ENCODE data around the gene BACH2. TPM values are rescaled to one million over a fixed set of nuclear protein-coding genes. Genes with fewer than 3 reads are reported as not detected.

Gene BACH2
- total and polyA plus RNA-seq, 10 of the 15 experiments (the other 5 are each of a cell fraction or from before 2014, with no cell fraction given) = 0.03 to 0.28 (median 0.04) TPM; not detected in 3

- TF ChIP-seq, protein P1, sequence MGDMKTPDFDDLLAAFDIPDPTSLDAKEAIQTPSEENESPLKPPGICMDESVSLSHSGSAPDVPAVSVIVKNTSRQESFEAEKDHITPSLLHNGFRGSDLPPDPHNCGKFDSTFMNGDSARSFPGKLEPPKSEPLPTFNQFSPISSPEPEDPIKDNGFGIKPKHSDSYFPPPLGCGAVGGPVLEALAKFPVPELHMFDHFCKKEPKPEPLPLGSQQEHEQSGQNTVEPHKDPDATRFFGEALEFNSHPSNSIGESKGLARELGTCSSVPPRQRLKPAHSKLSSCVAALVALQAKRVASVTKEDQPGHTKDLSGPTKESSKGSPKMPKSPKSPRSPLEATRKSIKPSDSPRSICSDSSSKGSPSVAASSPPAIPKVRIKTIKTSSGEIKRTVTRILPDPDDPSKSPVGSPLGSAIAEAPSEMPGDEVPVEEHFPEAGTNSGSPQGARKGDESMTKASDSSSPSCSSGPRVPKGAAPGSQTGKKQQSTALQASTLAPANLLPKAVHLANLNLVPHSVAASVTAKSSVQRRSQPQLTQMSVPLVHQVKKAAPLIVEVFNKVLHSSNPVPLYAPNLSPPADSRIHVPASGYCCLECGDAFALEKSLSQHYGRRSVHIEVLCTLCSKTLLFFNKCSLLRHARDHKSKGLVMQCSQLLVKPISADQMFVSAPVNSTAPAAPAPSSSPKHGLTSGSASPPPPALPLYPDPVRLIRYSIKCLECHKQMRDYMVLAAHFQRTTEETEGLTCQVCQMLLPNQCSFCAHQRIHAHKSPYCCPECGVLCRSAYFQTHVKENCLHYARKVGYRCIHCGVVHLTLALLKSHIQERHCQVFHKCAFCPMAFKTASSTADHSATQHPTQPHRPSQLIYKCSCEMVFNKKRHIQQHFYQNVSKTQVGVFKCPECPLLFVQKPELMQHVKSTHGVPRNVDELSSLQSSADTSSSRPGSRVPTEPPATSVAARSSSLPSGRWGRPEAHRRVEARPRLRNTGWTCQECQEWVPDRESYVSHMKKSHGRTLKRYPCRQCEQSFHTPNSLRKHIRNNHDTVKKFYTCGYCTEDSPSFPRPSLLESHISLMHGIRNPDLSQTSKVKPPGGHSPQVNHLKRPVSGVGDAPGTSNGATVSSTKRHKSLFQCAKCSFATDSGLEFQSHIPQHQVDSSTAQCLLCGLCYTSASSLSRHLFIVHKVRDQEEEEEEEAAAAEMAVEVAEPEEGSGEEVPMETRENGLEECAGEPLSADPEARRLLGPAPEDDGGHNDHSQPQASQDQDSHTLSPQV (IDR thresholded peaks at IDR 0.05) = no peak
- no peak for TF ChIP-seq GATAD2B (conservative IDR thresholded peaks at IDR 0.05; ENCODE audit: low read depth)
- peak; percentile 98 for TF ChIP-seq RUNX3 (IDR thresholded peaks at IDR 0.05; ENCODE audit: low read length)
- 0 out of 2 replicates have a peak, but pooled peaks have one; percentile 44 for TF ChIP-seq TCF12 (IDR thresholded peaks at IDR 0.05; ENCODE audit: low read depth, low read length)
- no peak for TF ChIP-seq KAT2A (conservative IDR thresholded peaks at IDR 0.05; ENCODE audit: control insufficient read depth, low read depth, low read length)
- TF ChIP-seq RFX5 (IDR thresholded peaks at IDR 0.05; ENCODE audit: low read depth, low read length) = no peak
- TF ChIP-seq, protein P2, sequence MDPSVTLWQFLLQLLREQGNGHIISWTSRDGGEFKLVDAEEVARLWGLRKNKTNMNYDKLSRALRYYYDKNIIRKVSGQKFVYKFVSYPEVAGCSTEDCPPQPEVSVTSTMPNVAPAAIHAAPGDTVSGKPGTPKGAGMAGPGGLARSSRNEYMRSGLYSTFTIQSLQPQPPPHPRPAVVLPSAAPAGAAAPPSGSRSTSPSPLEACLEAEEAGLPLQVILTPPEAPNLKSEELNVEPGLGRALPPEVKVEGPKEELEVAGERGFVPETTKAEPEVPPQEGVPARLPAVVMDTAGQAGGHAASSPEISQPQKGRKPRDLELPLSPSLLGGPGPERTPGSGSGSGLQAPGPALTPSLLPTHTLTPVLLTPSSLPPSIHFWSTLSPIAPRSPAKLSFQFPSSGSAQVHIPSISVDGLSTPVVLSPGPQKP (IDR thresholded peaks at IDR 0.05; ENCODE audit: low read depth, low read length) = no peak
- TF ChIP-seq MXI1 (IDR thresholded peaks at IDR 0.05; ENCODE audit: low read depth, low read length) = 0 out of 2 replicates have a peak, but pooled peaks have one; percentile 25
- TF ChIP-seq, protein P3, sequence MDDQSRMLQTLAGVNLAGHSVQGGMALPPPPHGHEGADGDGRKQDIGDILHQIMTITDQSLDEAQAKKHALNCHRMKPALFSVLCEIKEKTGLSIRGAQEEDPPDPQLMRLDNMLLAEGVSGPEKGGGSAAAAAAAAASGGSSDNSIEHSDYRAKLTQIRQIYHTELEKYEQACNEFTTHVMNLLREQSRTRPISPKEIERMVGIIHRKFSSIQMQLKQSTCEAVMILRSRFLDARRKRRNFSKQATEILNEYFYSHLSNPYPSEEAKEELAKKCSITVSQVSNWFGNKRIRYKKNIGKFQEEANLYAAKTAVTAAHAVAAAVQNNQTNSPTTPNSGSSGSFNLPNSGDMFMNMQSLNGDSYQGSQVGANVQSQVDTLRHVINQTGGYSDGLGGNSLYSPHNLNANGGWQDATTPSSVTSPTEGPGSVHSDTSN (IDR thresholded peaks at IDR 0.05; ENCODE audit: insufficient replicate concordance, low read depth, low read length) = no peak
- peak; percentile 85; the same call in 1 of the 2 replicates for TF ChIP-seq NFIC (IDR thresholded peaks at IDR 0.05; ENCODE audit: low read depth, low read length)
- TF ChIP-seq HCFC1 (IDR thresholded peaks at IDR 0.05; ENCODE audit: low read length) = no peak
- TF ChIP-seq BRCA1 (IDR thresholded peaks at IDR 0.05; ENCODE audit: low read depth, low read length) = no peak
- peak; percentile 28; the same call in 1 of the 2 replicates for TF ChIP-seq IKZF1 (conservative IDR thresholded peaks at IDR 0.05)
- TF ChIP-seq NFYB (IDR thresholded peaks at IDR 0.05; ENCODE audit: insufficient read depth, low read depth, low read length) = no peak
- peak; percentile 83 for TF ChIP-seq FOXM1 (IDR thresholded peaks at IDR 0.05; ENCODE audit: low read depth, low read length)
- peak; percentile 94 for TF ChIP-seq PAX5 (IDR thresholded peaks at IDR 0.05; ENCODE audit: borderline replicate concordance, low read depth, low read length)
- TF ChIP-seq ASH2L (IDR thresholded peaks at IDR 0.05; ENCODE audit: borderline replicate concordance, low read depth) = no peak
- TF ChIP-seq, protein P4, sequence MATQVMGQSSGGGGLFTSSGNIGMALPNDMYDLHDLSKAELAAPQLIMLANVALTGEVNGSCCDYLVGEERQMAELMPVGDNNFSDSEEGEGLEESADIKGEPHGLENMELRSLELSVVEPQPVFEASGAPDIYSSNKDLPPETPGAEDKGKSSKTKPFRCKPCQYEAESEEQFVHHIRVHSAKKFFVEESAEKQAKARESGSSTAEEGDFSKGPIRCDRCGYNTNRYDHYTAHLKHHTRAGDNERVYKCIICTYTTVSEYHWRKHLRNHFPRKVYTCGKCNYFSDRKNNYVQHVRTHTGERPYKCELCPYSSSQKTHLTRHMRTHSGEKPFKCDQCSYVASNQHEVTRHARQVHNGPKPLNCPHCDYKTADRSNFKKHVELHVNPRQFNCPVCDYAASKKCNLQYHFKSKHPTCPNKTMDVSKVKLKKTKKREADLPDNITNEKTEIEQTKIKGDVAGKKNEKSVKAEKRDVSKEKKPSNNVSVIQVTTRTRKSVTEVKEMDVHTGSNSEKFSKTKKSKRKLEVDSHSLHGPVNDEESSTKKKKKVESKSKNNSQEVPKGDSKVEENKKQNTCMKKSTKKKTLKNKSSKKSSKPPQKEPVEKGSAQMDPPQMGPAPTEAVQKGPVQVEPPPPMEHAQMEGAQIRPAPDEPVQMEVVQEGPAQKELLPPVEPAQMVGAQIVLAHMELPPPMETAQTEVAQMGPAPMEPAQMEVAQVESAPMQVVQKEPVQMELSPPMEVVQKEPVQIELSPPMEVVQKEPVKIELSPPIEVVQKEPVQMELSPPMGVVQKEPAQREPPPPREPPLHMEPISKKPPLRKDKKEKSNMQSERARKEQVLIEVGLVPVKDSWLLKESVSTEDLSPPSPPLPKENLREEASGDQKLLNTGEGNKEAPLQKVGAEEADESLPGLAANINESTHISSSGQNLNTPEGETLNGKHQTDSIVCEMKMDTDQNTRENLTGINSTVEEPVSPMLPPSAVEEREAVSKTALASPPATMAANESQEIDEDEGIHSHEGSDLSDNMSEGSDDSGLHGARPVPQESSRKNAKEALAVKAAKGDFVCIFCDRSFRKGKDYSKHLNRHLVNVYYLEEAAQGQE (IDR thresholded peaks at IDR 0.05; ENCODE audit: low read depth, low read length) = no peak
- no peak for TF ChIP-seq CHD4 (IDR thresholded peaks at IDR 0.05)
- no peak for TF ChIP-seq KDM1A (IDR thresholded peaks at IDR 0.05; ENCODE audit: borderline replicate concordance)
- peak; percentile 77 to 81; a peak in 3 of 4 replicates for TF ChIP-seq EP300 (IDR thresholded peaks at IDR 0.05; ENCODE audit: borderline replicate concordance in 1 of 2, control insufficient read depth in 1 of 2, low read depth in 2 of 2, low read length in 2 of 2)
Measured at GRCh38 chr6:90080876-90081481, 215.7 kb downstream of the BACH2 start (continued).
